ENCODE data around the gene PROB1.

Gene PROB1

DNA sequence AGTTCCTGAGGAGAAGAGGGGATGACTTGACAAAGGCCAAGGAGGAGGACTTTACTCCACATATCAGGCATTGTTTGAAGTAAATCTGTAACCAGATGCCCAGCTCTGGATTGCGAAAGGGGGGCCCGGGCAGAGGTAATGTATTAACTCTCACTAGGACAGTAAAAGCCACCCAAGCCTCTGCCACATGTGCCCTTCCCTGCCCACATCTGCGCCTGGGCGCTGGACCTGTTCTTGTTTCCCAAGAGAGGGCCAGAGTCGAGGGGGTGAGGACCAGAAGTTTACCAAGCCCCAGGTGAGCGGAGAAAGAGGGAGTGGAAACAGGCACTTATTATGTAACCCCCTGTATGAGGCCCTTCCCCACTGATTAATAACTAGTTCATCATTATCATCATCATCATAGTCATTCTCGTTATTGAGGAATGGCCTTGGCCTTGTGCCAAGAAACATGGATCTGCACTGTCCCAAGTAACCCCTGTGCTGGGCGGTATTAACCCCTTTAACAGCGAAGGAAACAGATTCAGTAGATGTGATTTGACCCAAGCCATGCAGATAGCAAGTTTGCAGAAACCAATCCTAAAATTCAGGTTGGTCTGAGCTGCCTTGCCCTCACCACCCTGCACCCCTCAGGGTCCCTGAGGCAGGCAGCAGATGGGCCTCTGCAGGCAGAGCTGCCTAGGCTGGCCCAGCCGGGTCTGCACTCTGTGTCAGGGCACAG is 11.5 kb downstream of the PROB1 start, which contains the start of gene SLC23A1:
Gene SLC23A1 (minus strand): TSS at position 23 of the 718 bp plus-strand sequence. CDS start 44 bp downstream, outside the sequence.
- ATAC-seq, result no peak; the same call in 2 of the 3 replicates
- TF ChIP-seq SNAI2 (CRISPR knock-in tag; IDR thresholded peaks at IDR 0.05), result no peak
- no peak for TF ChIP-seq BACH2 (CRISPR knock-in tag; IDR thresholded peaks at IDR 0.05; ENCODE audit: borderline replicate concordance)
- TF ChIP-seq TOX (CRISPR knock-in tag; IDR thresholded peaks at IDR 0.05; ENCODE audit: borderline replicate concordance), result no peak
- no peak for TF ChIP-seq ARNTL (CRISPR knock-in tag; IDR thresholded peaks at IDR 0.05; ENCODE audit: borderline replicate concordance, low read depth)

DNA sequence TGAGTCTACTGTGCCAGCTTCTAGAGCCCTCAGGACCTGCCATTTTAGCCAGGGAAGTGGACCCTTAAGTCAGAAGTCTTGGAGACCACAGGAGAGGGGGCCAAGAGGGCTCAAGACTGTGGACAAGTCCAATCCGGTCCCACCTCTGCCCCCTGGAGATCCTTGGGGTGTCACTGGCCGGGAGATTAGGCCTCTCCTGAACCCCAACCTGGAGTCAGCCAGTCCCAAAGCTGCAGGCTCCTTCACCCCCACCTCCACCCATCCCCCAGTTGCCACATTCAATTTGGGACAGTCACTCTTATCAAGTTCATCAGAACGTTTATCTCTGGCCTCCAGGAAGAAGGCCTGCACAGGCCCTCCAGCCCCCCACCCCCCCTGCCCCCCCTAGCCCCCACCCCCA is 12.1 kb downstream of the PROB1 start:
- ATAC-seq, result no peak
- TF ChIP-seq, protein P1, sequence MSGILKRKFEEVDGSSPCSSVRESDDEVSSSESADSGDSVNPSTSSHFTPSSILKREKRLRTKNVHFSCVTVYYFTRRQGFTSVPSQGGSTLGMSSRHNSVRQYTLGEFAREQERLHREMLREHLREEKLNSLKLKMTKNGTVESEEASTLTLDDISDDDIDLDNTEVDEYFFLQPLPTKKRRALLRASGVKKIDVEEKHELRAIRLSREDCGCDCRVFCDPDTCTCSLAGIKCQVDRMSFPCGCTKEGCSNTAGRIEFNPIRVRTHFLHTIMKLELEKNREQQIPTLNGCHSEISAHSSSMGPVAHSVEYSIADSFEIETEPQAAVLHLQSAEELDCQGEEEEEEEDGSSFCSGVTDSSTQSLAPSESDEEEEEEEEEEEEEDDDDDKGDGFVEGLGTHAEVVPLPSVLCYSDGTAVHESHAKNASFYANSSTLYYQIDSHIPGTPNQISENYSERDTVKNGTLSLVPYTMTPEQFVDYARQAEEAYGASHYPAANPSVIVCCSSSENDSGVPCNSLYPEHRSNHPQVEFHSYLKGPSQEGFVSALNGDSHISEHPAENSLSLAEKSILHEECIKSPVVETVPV (CRISPR knock-in tag; IDR thresholded peaks at IDR 0.05), result no peak
- no peak for TF ChIP-seq ARNTL (CRISPR knock-in tag; IDR thresholded peaks at IDR 0.05; ENCODE audit: borderline replicate concordance, low read depth)
- TF ChIP-seq ESRRG (CRISPR knock-in tag; IDR thresholded peaks at IDR 0.05), result no peak
- TF ChIP-seq ZFP30 (CRISPR knock-in tag; IDR thresholded peaks at IDR 0.05), result no peak
- no peak for TF ChIP-seq SNAI2 (CRISPR knock-in tag; IDR thresholded peaks at IDR 0.05)
- no peak for TF ChIP-seq PPARA (CRISPR knock-in tag; IDR thresholded peaks at IDR 0.05; ENCODE audit: borderline replicate concordance)
- no peak for TF ChIP-seq ZNF8 (CRISPR knock-in tag; IDR thresholded peaks at IDR 0.05)
- no peak for TF ChIP-seq ZC3H10 (CRISPR knock-in tag; IDR thresholded peaks at IDR 0.05)
- TF ChIP-seq BACH2 (CRISPR knock-in tag; IDR thresholded peaks at IDR 0.05; ENCODE audit: borderline replicate concordance), result no peak
- no peak for TF ChIP-seq RARB (CRISPR knock-in tag; IDR thresholded peaks at IDR 0.05)
- TF ChIP-seq CSDC2 (CRISPR knock-in tag; IDR thresholded peaks at IDR 0.05), result no peak
- TF ChIP-seq, protein P2, sequence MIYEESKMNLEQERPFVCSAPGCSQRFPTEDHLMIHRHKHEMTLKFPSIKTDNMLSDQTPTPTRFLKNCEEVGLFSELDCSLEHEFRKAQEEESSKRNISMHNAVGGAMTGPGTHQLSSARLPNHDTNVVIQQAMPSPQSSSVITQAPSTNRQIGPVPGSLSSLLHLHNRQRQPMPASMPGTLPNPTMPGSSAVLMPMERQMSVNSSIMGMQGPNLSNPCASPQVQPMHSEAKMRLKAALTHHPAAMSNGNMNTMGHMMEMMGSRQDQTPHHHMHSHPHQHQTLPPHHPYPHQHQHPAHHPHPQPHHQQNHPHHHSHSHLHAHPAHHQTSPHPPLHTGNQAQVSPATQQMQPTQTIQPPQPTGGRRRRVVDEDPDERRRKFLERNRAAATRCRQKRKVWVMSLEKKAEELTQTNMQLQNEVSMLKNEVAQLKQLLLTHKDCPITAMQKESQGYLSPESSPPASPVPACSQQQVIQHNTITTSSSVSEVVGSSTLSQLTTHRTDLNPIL (CRISPR knock-in tag; IDR thresholded peaks at IDR 0.05; ENCODE audit: low read depth), result no peak
- no peak for TF ChIP-seq TOX (CRISPR knock-in tag; IDR thresholded peaks at IDR 0.05; ENCODE audit: borderline replicate concordance)
- TF ChIP-seq ZNF70 (CRISPR knock-in tag; IDR thresholded peaks at IDR 0.05), result no peak
- TF ChIP-seq, protein P3, sequence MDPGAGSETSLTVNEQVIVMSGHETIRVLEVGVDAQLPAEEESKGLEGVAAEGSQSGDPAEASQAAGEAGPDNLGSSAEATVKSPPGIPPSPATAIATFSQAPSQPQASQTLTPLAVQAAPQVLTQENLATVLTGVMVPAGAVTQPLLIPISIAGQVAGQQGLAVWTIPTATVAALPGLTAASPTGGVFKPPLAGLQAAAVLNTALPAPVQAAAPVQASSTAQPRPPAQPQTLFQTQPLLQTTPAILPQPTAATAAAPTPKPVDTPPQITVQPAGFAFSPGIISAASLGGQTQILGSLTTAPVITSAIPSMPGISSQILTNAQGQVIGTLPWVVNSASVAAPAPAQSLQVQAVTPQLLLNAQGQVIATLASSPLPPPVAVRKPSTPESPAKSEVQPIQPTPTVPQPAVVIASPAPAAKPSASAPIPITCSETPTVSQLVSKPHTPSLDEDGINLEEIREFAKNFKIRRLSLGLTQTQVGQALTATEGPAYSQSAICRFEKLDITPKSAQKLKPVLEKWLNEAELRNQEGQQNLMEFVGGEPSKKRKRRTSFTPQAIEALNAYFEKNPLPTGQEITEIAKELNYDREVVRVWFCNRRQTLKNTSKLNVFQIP (CRISPR knock-in tag; IDR thresholded peaks at IDR 0.05; ENCODE audit: borderline replicate concordance, low read depth), result no peak
- TF ChIP-seq TCF4 (CRISPR knock-in tag; IDR thresholded peaks at IDR 0.05; ENCODE audit: borderline replicate concordance), result no peak
- TF ChIP-seq OSR1 (CRISPR knock-in tag; IDR thresholded peaks at IDR 0.05), result no peak
- no peak for TF ChIP-seq ISL1 (CRISPR knock-in tag; IDR thresholded peaks at IDR 0.05)
- TF ChIP-seq GLIS3 (CRISPR knock-in tag; IDR thresholded peaks at IDR 0.05), result no peak
- TF ChIP-seq, protein P4, sequence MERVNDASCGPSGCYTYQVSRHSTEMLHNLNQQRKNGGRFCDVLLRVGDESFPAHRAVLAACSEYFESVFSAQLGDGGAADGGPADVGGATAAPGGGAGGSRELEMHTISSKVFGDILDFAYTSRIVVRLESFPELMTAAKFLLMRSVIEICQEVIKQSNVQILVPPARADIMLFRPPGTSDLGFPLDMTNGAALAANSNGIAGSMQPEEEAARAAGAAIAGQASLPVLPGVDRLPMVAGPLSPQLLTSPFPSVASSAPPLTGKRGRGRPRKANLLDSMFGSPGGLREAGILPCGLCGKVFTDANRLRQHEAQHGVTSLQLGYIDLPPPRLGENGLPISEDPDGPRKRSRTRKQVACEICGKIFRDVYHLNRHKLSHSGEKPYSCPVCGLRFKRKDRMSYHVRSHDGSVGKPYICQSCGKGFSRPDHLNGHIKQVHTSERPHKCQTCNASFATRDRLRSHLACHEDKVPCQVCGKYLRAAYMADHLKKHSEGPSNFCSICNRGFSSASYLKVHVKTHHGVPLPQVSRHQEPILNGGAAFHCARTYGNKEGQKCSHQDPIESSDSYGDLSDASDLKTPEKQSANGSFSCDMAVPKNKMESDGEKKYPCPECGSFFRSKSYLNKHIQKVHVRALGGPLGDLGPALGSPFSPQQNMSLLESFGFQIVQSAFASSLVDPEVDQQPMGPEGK (CRISPR knock-in tag; IDR thresholded peaks at IDR 0.05; ENCODE audit: borderline replicate concordance), result no peak

DNA sequence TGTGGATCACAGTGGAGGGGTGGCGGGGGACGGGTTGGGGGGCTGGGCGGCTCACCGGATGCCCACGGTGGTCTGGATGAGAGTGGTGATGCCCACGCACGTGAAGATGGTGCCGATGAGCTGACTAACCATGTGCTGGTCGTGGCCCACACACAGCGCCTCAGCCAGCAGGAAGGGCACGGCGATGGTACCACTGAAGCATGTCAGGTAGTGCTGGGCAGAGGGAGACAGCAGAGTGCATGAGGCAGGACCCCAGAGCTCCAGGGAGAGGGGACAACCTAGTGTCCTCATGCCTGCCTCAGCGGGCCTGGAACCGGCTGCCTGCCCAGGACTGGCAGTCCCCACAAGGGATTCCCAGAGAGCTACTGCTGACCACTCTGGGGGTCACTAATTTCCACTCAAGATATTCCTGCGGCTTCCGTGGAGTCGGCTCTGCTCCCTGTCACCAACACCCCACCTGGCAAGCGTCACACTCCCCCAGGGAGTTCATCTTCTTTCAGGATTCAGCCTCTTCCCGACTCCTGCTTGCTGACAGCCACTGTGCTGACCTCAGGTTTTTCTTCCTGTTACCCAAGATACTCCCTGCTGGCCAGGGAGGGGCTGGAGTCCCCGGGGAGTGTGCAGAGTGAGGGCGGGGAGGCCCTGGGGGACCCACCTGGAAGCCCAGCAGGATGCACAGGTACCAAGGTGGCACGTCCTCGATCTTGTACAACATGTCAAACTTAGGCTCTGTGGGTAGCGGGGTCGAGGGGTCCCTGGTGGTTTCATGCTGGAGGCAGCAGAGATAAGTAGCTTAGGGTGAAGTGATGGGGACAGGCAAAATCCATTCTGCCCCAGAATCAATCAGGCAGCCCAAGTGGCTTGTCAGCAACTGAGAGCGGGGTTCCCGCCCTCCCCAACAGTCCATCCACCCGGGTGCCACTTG is 12.8 kb downstream of the PROB1 start:
- ATAC-seq, result no peak
- TF ChIP-seq SNAI2 (CRISPR knock-in tag; IDR thresholded peaks at IDR 0.05) (no peak), TCF4 (CRISPR knock-in tag; IDR thresholded peaks at IDR 0.05; ENCODE audit: borderline replicate concordance) (no peak), CSDC2 (CRISPR knock-in tag; IDR thresholded peaks at IDR 0.05) (no peak), ZNF565 (CRISPR knock-in tag; conservative IDR thresholded peaks at IDR 0.05; ENCODE audit: low read depth) (no peak), ESRRG (CRISPR knock-in tag; IDR thresholded peaks at IDR 0.05) (no peak), TOX (CRISPR knock-in tag; IDR thresholded peaks at IDR 0.05; ENCODE audit: borderline replicate concordance) (no peak), PPARA (CRISPR knock-in tag; IDR thresholded peaks at IDR 0.05; ENCODE audit: borderline replicate concordance) (no peak), BACH2 (CRISPR knock-in tag; IDR thresholded peaks at IDR 0.05; ENCODE audit: borderline replicate concordance) (no peak)
- TF ChIP-seq, protein P3 (CRISPR knock-in tag; IDR thresholded peaks at IDR 0.05; ENCODE audit: borderline replicate concordance, low read depth), result no peak
- TF ChIP-seq, protein P1 (CRISPR knock-in tag; IDR thresholded peaks at IDR 0.05), result no peak
- TF ChIP-seq, protein P4 (CRISPR knock-in tag; IDR thresholded peaks at IDR 0.05; ENCODE audit: borderline replicate concordance), result no peak

All from SK-N-SH treated with all-trans-retinoic acid at 6 μM for 48 hours (cell line).